Endodermal cell (in vitro differentiated cells): ENCODE data around the gene COL6A5. TPM values are rescaled to one million over a fixed set of nuclear protein-coding genes. Genes with fewer than 3 reads are reported as not detected.
"Not testable (repeated sequence)": the region's sequence is repeated elsewhere in the genome, so short reads cannot be mapped to it uniquely, and the experiment has no call there.

ENCODE experiments used
- DNase-seq: peaks from one replicate; pipeline ENCODE4 v3.0.0-alpha.2; 2017
- H3K27ac ChIP-seq: 2 replicates; pipeline ENCODE4 v1.5.1; 2013; ENCODE audit warnings: mild to moderate bottlenecking, low read depth, low read length, moderate library complexity
- H3K27me3 ChIP-seq: 2 replicates; pipeline ENCODE4 v1.6.1; 2013; ENCODE audit warnings: mild to moderate bottlenecking, low read length, moderate library complexity; ENCODE audit not compliant: insufficient read depth, control insufficient read depth, poor library complexity, severe bottlenecking
- H3K36me3 ChIP-seq: 2 replicates; pipeline ENCODE4 v1.7.0; 2013; ENCODE audit warnings: mild to moderate bottlenecking, low read length, moderate library complexity; ENCODE audit not compliant: control insufficient read depth, insufficient read depth
- H3K4me1 ChIP-seq: one replicate; pipeline ENCODE4 v1.7.0; 2013; ENCODE audit warnings: low read length; ENCODE audit not compliant: control insufficient read depth, insufficient read depth
- H3K4me3 ChIP-seq: 2 replicates; pipeline ENCODE4 v1.5.1; 2013; ENCODE audit warnings: mild to moderate bottlenecking, low read length, moderate library complexity
- H3K9ac ChIP-seq: 2 replicates; pipeline ENCODE4 v1.6.1; 2013; ENCODE audit warnings: mild to moderate bottlenecking, low read length, moderate library complexity; ENCODE audit not compliant: poor library complexity, severe bottlenecking; ENCODE audit errors: extremely low read depth
- H3K9me3 ChIP-seq: 2 replicates; pipeline ENCODE4 v1.6.1; 2013; ENCODE audit warnings: mild to moderate bottlenecking, low read length, moderate library complexity; ENCODE audit not compliant: control insufficient read depth
- H3K27ac Mint-ChIP-seq: 2 replicates; pipeline ENCODE4 v1.8.0; 2020; ENCODE audit warnings: mixed read lengths
- H3K27me3 Mint-ChIP-seq: 2 replicates; pipeline ENCODE4 v1.8.0; 2021; ENCODE audit warnings: mild to moderate bottlenecking, mixed read lengths; ENCODE audit not compliant: insufficient read depth
- H3K36me3 Mint-ChIP-seq: 2 replicates; pipeline ENCODE4 v1.8.0; 2020; ENCODE audit warnings: low read depth, mixed read lengths
- H3K4me1 Mint-ChIP-seq: 2 replicates; pipeline ENCODE4 v1.8.0; 2020; ENCODE audit warnings: mixed read lengths
- H3K4me3 Mint-ChIP-seq: 2 replicates; pipeline ENCODE4 v1.8.0; 2020; ENCODE audit warnings: mild to moderate bottlenecking, moderate library complexity, mixed read lengths
- H3K9me3 Mint-ChIP-seq: 2 replicates; pipeline ENCODE4 v1.8.0; 2020; ENCODE audit warnings: mild to moderate bottlenecking, mixed read lengths
- CTCF ChIP-seq: fragments of 200-600 bp; sonication (generic); conservative IDR thresholded peaks from 2 replicates; pipeline ENCODE4 v1.5.0; 2021; ENCODE audit warnings: antibody characterized with exemption, mild to moderate bottlenecking
- WGBS, 2 experiments: methylation state at CpG; one replicate each; pipeline versions ENCODE4 v1.1.5 to v1.1.7; 2013; ENCODE audit warnings: missing lambda C conversion rate in 2 of 2, mixed read lengths in 1 of 2; ENCODE audit not compliant: insufficient coverage in 1 of 2, insufficient read length in 1 of 2; 5-methylcytosine and 5-hydroxymethylcytosine counted together
- total RNA-seq, 2 donors: library from RNA; stranded (reverse); fragmentation: NEBNext Ultra II Directional in 1 of 2; extraction: Animal tissue kit (Norgen Biotek cat#: 25700) in 1 of 2; gene quantifications; 2 replicates in 1 of 2; 3 replicates in 1 of 2; pipeline ENCODE4 v1.2.1, GENCODE V29; 2021

The COL6A5 gene
- total RNA-seq, 2 donors from 2014 or later: 0.02 to 0.07 TPM

- Histone ChIP-seq H3K36me3 (no peaks in the 10 kb centered on the region), H3K27ac (no peak overlapping the region)
Observed at GRCh38 chr3:130430266-130430665, 84.8 kb downstream of the COL6A5 start.

GRCh38 chr3:130432086-130432485 lies 86.6 kb downstream of the COL6A5 start:
- DNase-seq, H3K4me1 Mint-ChIP-seq, H3K9me3 Mint-ChIP-seq, H3K27ac ChIP-seq, H3K27me3 ChIP-seq, H3K9me3 ChIP-seq, H3K4me1 ChIP-seq, H3K36me3 Mint-ChIP-seq, H3K36me3 ChIP-seq, H3K27ac Mint-ChIP-seq, H3K4me3 Mint-ChIP-seq, H3K4me3 ChIP-seq, H3K9ac ChIP-seq, H3K27me3 Mint-ChIP-seq: not testable (repeated sequence)
- 80 to 95% methylated on average over 5 to 10 of the region's 10 CpGs for WGBS, 2 experiments

More at GRCh38 chr3:130430266-130430665, 84.8 kb downstream of the COL6A5 start:
- H3K27me3 ChIP-seq: no peaks in the 10 kb centered on the region
- H3K27me3 Mint-ChIP-seq: peaks cover 3% of the 10 kb centered on the region
- no peaks in the 10 kb centered on the region for H3K4me1 ChIP-seq
- no peak for TF ChIP-seq CTCF
- no peak overlapping the region for H3K27ac Mint-ChIP-seq
- H3K4me3 ChIP-seq: no peak overlapping the region
- no peak overlapping the region for H3K4me3 Mint-ChIP-seq
- no peak overlapping the region for H3K9ac ChIP-seq
- H3K9me3 Mint-ChIP-seq: peaks cover 2% of the 10 kb centered on the region
- no peaks in the 10 kb centered on the region for H3K36me3 Mint-ChIP-seq
- DNase-seq: no peak
- H3K9me3 ChIP-seq: no peaks in the 10 kb centered on the region
- peaks cover 10% of the 10 kb centered on the region for H3K4me1 Mint-ChIP-seq

GRCh38 chr3:130433306-130433705 lies 87.8 kb downstream of the COL6A5 start:
- peaks cover 10% of the 10 kb centered on the region for H3K4me1 Mint-ChIP-seq
- no peak overlapping the region for H3K27ac Mint-ChIP-seq
- H3K36me3 ChIP-seq: no peaks in the 10 kb centered on the region
- peaks cover 5% of the 10 kb centered on the region for H3K27me3 Mint-ChIP-seq
- no peaks in the 10 kb centered on the region for H3K36me3 Mint-ChIP-seq
- H3K9me3 ChIP-seq: no peaks in the 10 kb centered on the region
- H3K4me3 Mint-ChIP-seq: no peak overlapping the region
- H3K4me3 ChIP-seq: no peak overlapping the region
- H3K27me3 ChIP-seq: no peaks in the 10 kb centered on the region
- H3K27ac ChIP-seq: no peak overlapping the region
- TF ChIP-seq CTCF: no peak
- no peaks in the 10 kb centered on the region for H3K4me1 ChIP-seq
- H3K9me3 Mint-ChIP-seq: peaks cover 2% of the 10 kb centered on the region
- no peak overlapping the region for H3K9ac ChIP-seq
- no peak for DNase-seq
- 91 to 100% methylated on average over 1 of the region's 1 CpG for WGBS, 2 experiments

GRCh38 chr3:130442284-130442683 lies 96.8 kb downstream of the COL6A5 start:
- Mint-ChIP-seq H3K4me3 (no peak overlapping the region), H3K27me3 (peaks cover 6% of the 10 kb centered on the region), H3K36me3 (no peaks in the 10 kb centered on the region), H3K4me1 (peaks cover 5% of the 10 kb centered on the region), H3K27ac (no peak overlapping the region), H3K9me3 (peaks cover 9% of the 10 kb centered on the region)
- WGBS, 2 experiments: 23% methylated on average over 1 of the region's 1 CpG; no CpG with 5 or more reads in 1 of the 2 experiments
- DNase-seq: peak; percentile 77
- Histone ChIP-seq H3K9ac (no peak overlapping the region), H3K4me3 (no peak overlapping the region), H3K27ac (no peak overlapping the region), H3K27me3 (no peaks in the 10 kb centered on the region), H3K4me1 (no peaks in the 10 kb centered on the region), H3K9me3 (no peaks in the 10 kb centered on the region), H3K36me3 (no peaks in the 10 kb centered on the region)
- peak; percentile 34 for TF ChIP-seq CTCF

GRCh38 chr3:130446840-130447239 lies 101.4 kb downstream of the COL6A5 start:
- not testable (repeated sequence) for H3K36me3 Mint-ChIP-seq, H3K4me3 Mint-ChIP-seq, H3K27me3 Mint-ChIP-seq, H3K9ac ChIP-seq, H3K27ac Mint-ChIP-seq, H3K9me3 ChIP-seq, H3K4me1 Mint-ChIP-seq, H3K4me3 ChIP-seq, H3K36me3 ChIP-seq, H3K27ac ChIP-seq, H3K27me3 ChIP-seq, DNase-seq, H3K4me1 ChIP-seq
- 77 to 97% methylated on average over 2 to 6 of the region's 6 CpGs for WGBS, 2 experiments
- peaks cover 18% of the 10 kb centered on the region for H3K9me3 Mint-ChIP-seq
